ENCODE data around the gene LENEP.

LENEP gene

DNA sequence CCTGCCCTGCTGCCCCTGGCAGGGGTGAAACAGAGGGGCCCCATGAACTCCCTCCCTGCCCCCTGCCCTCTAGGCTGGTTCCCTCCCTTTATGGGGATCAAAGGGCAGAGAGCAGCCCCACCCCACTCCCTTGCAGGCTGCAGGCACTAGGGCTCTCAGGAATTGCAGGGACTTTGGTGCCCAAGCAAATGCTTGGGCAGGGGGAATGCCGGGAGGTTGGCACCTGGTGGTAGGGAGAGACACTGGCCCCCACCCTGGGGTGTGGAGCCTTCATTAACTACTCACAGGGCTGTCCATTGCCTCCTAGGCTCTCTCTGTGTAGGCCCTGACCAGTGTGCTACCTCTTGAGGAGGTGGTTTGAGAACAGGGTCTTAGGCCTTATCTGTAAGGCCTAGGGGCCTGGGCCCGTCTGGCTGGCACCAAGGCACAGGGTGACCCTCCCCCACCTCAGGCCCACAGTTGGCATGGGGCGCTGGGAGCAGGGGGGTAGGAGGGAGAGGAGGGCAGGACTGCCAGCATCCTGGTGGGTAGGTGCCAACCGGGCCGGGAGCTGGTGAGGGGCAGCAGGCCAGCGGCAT lies 14.0 kb downstream of the LENEP start:
- Histone ChIP-seq H3K9me3 (ENCODE audit: control insufficient read depth, low read length) (no peaks in the 10 kb centered on the region), H3K4me3 (ENCODE audit: extremely low read depth, insufficient read depth, low read length, poor library complexity, severe bottlenecking) (no peak overlapping the region), H3K36me3 (ENCODE audit: control insufficient read depth, insufficient read depth, low read length) (no peaks in the 10 kb centered on the region), H3K4me1 (ENCODE audit: control insufficient read depth, insufficient read depth, low read length, poor library complexity, severe bottlenecking) (peaks cover 11% of the 10 kb centered on the region), H3K27ac (ENCODE audit: low read depth, low read length, severe bottlenecking) (no peak overlapping the region)
- WGBS, 2 experiments (ENCODE audit: insufficient coverage in 2 of 2): 93 to 97% methylated on average over 3 to 5 of the region's 6 CpGs

- no peaks in the 10 kb centered on the region for H3K9me3 ChIP-seq (ENCODE audit: control insufficient read depth, low read length)
- peaks cover 11% of the 10 kb centered on the region for H3K4me1 ChIP-seq (ENCODE audit: control insufficient read depth, insufficient read depth, low read length, poor library complexity, severe bottlenecking)
- H3K36me3 ChIP-seq (ENCODE audit: control insufficient read depth, insufficient read depth, low read length): no peaks in the 10 kb centered on the region
- no peak overlapping the region for H3K27ac ChIP-seq (ENCODE audit: low read depth, low read length, severe bottlenecking)
- no peak overlapping the region for H3K4me3 ChIP-seq (ENCODE audit: extremely low read depth, insufficient read depth, low read length, poor library complexity, severe bottlenecking)
- 90% methylated on average over 8 to 9 of the region's 16 CpGs for WGBS, 2 experiments (ENCODE audit: insufficient coverage in 2 of 2)
Measured at GRCh38 chr1:155008015-155008941, 14.9 kb downstream of the LENEP start.

DNA sequence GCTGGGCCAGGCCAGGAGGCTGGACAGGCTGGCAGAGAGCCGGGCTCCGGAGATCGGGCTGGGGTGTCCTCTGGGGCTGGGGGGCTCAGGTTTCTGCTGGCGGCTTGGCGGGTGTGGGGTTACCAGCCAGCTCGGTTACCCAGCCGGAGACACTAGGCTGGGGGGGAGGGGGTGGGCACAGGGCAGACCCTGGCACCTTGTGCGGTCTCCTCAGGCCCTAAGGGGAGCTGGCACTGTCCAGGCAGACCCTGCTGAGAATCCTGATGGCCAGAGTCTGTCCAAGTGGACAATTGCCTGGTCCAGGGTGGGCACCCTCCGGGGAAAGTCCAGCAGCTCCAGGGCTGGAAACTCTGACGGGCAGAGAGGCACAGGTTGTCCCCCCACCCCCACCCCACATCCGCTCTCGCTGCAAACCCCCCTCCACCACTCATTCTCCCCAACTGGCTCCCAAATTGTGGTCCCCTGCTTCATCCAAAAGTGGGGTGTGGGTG lies 15.9 kb downstream of the LENEP start:
- Histone ChIP-seq H3K4me1 (ENCODE audit: control insufficient read depth, insufficient read depth, low read length, poor library complexity, severe bottlenecking) (peaks cover 10% of the 10 kb centered on the region), H3K4me3 (ENCODE audit: extremely low read depth, insufficient read depth, low read length, poor library complexity, severe bottlenecking) (no peak overlapping the region), H3K27ac (ENCODE audit: low read depth, low read length, severe bottlenecking) (no peak overlapping the region), H3K36me3 (ENCODE audit: control insufficient read depth, insufficient read depth, low read length) (peaks cover 6% of the 10 kb centered on the region), H3K9me3 (ENCODE audit: control insufficient read depth, low read length) (no peaks in the 10 kb centered on the region)
- 92 to 100% methylated on average over 6 to 10 of the region's 12 CpGs for WGBS, 2 experiments (ENCODE audit: insufficient coverage in 2 of 2)

GRCh38 chr1:155009742-155010141 lies 16.4 kb downstream of the LENEP start:
- WGBS, 2 experiments (ENCODE audit: insufficient coverage in 2 of 2): 86 to 97% methylated on average over 2 to 3 of the region's 5 CpGs
- H3K9me3 ChIP-seq (ENCODE audit: control insufficient read depth, low read length): no peaks in the 10 kb centered on the region
- H3K36me3 ChIP-seq (ENCODE audit: control insufficient read depth, insufficient read depth, low read length): peaks cover 9% of the 10 kb centered on the region
- no peak overlapping the region for H3K27ac ChIP-seq (ENCODE audit: low read depth, low read length, severe bottlenecking)
- peaks cover 6% of the 10 kb centered on the region for H3K4me1 ChIP-seq (ENCODE audit: control insufficient read depth, insufficient read depth, low read length, poor library complexity, severe bottlenecking)
- H3K4me3 ChIP-seq (ENCODE audit: extremely low read depth, insufficient read depth, low read length, poor library complexity, severe bottlenecking): no peak overlapping the region

DNA sequence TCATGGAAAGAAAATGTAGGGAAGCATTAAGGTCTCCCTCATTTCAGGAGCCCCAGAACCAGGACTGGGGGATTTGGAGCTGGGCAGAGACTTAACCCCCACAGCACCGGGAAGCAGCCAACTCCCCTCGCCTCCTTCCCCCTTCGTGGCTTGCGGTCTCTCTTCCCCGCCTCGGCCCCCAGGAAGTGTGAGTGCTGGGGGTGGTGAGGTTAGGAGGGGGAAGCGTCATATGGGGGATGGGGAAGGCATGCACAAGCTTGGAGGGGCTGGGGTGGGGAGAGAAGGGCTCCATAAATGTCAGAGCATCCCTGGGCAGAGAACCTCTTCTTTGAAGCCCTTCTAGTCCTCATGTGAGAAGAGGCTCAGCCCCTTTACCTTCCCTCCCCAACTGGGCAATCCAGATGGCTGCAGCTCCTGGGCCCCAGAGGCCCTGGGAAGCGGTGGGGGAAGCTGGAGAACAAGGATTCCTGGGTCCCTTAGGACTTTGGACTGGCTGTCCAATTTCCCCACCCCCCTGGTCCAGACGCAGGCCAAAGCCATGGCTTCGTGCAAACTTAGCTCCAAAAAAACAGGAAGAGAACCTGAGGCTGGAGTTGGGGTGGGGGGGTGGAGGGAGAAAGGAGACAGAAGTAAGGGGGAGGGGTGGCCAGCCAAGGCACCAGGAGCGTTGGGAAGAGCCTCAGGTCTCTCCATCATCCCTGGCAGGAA lies 17.0 kb downstream of the LENEP start:
- WGBS, 2 experiments (ENCODE audit: insufficient coverage in 2 of 2): 80 to 83% methylated on average over 1 to 2 of the region's 11 CpGs
- H3K27ac ChIP-seq (ENCODE audit: low read depth, low read length, severe bottlenecking): no peak overlapping the region
- H3K36me3 ChIP-seq (ENCODE audit: control insufficient read depth, insufficient read depth, low read length): peaks cover 15% of the 10 kb centered on the region
- H3K4me3 ChIP-seq (ENCODE audit: extremely low read depth, insufficient read depth, low read length, poor library complexity, severe bottlenecking): no peak overlapping the region
- H3K9me3 ChIP-seq (ENCODE audit: control insufficient read depth, low read length): no peaks in the 10 kb centered on the region
- H3K4me1 ChIP-seq (ENCODE audit: control insufficient read depth, insufficient read depth, low read length, poor library complexity, severe bottlenecking): peaks cover 6% of the 10 kb centered on the region

- H3K9me3 ChIP-seq (ENCODE audit: control insufficient read depth, low read length): no peaks in the 10 kb centered on the region
- peaks cover 6% of the 10 kb centered on the region for H3K4me1 ChIP-seq (ENCODE audit: control insufficient read depth, insufficient read depth, low read length, poor library complexity, severe bottlenecking)
- H3K36me3 ChIP-seq (ENCODE audit: control insufficient read depth, insufficient read depth, low read length): peaks cover 21% of the 10 kb centered on the region
- no peak overlapping the region for H3K4me3 ChIP-seq (ENCODE audit: extremely low read depth, insufficient read depth, low read length, poor library complexity, severe bottlenecking)
- H3K27ac ChIP-seq (ENCODE audit: low read depth, low read length, severe bottlenecking): no peak overlapping the region
- 89 to 100% methylated on average over 3 of the region's 5 CpGs for WGBS, 2 experiments (ENCODE audit: insufficient coverage in 2 of 2)
Measured at GRCh38 chr1:155011004-155011416, 17.6 kb downstream of the LENEP start.

- 94% methylated on average over 3 of the region's 6 CpGs; no CpG with 5 or more reads in 1 of the 2 experiments for WGBS, 2 experiments (ENCODE audit: insufficient coverage in 2 of 2)
- Histone ChIP-seq H3K27ac (ENCODE audit: low read depth, low read length, severe bottlenecking) (no peak overlapping the region), H3K9me3 (ENCODE audit: control insufficient read depth, low read length) (no peaks in the 10 kb centered on the region), H3K4me3 (ENCODE audit: extremely low read depth, insufficient read depth, low read length, poor library complexity, severe bottlenecking) (no peak overlapping the region), H3K4me1 (ENCODE audit: control insufficient read depth, insufficient read depth, low read length, poor library complexity, severe bottlenecking) (peaks cover 7% of the 10 kb centered on the region), H3K36me3 (ENCODE audit: control insufficient read depth, insufficient read depth, low read length) (peaks cover 27% of the 10 kb centered on the region)
Measured at GRCh38 chr1:155011437-155012025, 18.1 kb downstream of the LENEP start.

- H3K9me3 ChIP-seq (ENCODE audit: control insufficient read depth, low read length): no peaks in the 10 kb centered on the region
- peaks cover 31% of the 10 kb centered on the region for H3K36me3 ChIP-seq (ENCODE audit: control insufficient read depth, insufficient read depth, low read length)
- H3K27ac ChIP-seq (ENCODE audit: low read depth, low read length, severe bottlenecking): no peak overlapping the region
- peaks cover 12% of the 10 kb centered on the region for H3K4me1 ChIP-seq (ENCODE audit: control insufficient read depth, insufficient read depth, low read length, poor library complexity, severe bottlenecking)
- no peak overlapping the region for H3K4me3 ChIP-seq (ENCODE audit: extremely low read depth, insufficient read depth, low read length, poor library complexity, severe bottlenecking)
- WGBS, 2 experiments (ENCODE audit: insufficient coverage in 2 of 2): 33 to 37% methylated on average over 2 to 3 of the region's 9 CpGs
Measured at GRCh38 chr1:155012026-155012546, 18.7 kb downstream of the LENEP start.

GRCh38 chr1:155012776-155013602 lies 19.6 kb downstream of the LENEP start:
- H3K27ac ChIP-seq (ENCODE audit: low read depth, low read length, severe bottlenecking): no peak overlapping the region
- H3K36me3 ChIP-seq (ENCODE audit: control insufficient read depth, insufficient read depth, low read length): peaks cover 31% of the 10 kb centered on the region
- peaks cover 12% of the 10 kb centered on the region for H3K4me1 ChIP-seq (ENCODE audit: control insufficient read depth, insufficient read depth, low read length, poor library complexity, severe bottlenecking)
- no peaks in the 10 kb centered on the region for H3K9me3 ChIP-seq (ENCODE audit: control insufficient read depth, low read length)
- 100% methylated on average over 1 of the region's 3 CpGs; no CpG with 5 or more reads in 1 of the 2 experiments for WGBS, 2 experiments (ENCODE audit: insufficient coverage in 2 of 2)
- H3K4me3 ChIP-seq (ENCODE audit: extremely low read depth, insufficient read depth, low read length, poor library complexity, severe bottlenecking): no peak overlapping the region

All from mesodermal cell (in vitro differentiated cells).